H4 (cell line): ENCODE results near the gene ADAM19. TPM values are rescaled to one million over a fixed set of nuclear protein-coding genes. Genes with fewer than 3 reads are reported as not detected.

Source experiments
- DNase-seq: peaks from one replicate; pipeline ENCODE4 v3.0.0-alpha.2; 2015; ENCODE audit warnings: low spot score
- total RNA-seq: library from RNA; depleted of rRNA; stranded (reverse); fragments of >200 nt; shearing (Covaris generic); gene quantifications from 2 replicates; pipeline ENCODE4 v1.2.3, GENCODE V29; 2014

The ADAM19 gene
- total RNA-seq, 1 experiment from 2014 or later, result 5.6 TPM

GRCh38 chr5:157463621-157464518 lies 111.7 kb downstream of the ADAM19 start:
- DNase-seq, result no peak

GRCh38 chr5:157463081-157463480 lies 112.5 kb downstream of the ADAM19 start:
- DNase-seq, result no peak

GRCh38 chr5:157460921-157461792 lies 114.4 kb downstream of the ADAM19 start:
- DNase-seq, result no peak

GRCh38 chr5:157459715-157460599 lies 115.6 kb downstream of the ADAM19 start, which contains the start of gene NIPAL4:
TSS of gene NIPAL4 (plus strand) at chr5:157460213. CDS start at chr5:157460321, 108 bp downstream.
- no peak for DNase-seq

- DNase-seq, result no peak
Measured at GRCh38 chr5:157458835-157459234, 116.7 kb downstream of the ADAM19 start.

GRCh38 chr5:157457391-157457790 lies 118.2 kb downstream of the ADAM19 start:
- no peak for DNase-seq

GRCh38 chr5:157456301-157456700 lies 119.3 kb downstream of the ADAM19 start:
- no peak for DNase-seq

- no peak for DNase-seq
Measured at GRCh38 chr5:157455057-157455456, 120.5 kb downstream of the ADAM19 start.

GRCh38 chr5:157454273-157454672 lies 121.3 kb downstream of the ADAM19 start:
- no peak for DNase-seq

- no peak for DNase-seq
Measured at GRCh38 chr5:157451806-157452205, 123.8 kb downstream of the ADAM19 start.

GRCh38 chr5:157450024-157450423 lies 125.6 kb downstream of the ADAM19 start:
- DNase-seq, result no peak

GRCh38 chr5:157449011-157449723 lies 126.4 kb downstream of the ADAM19 start:
- no peak for DNase-seq

GRCh38 chr5:157447201-157447637 lies 128.4 kb downstream of the ADAM19 start:
- DNase-seq, result no peak

GRCh38 chr5:157446412-157446935 lies 129.1 kb downstream of the ADAM19 start:
- DNase-seq, result no peak

GRCh38 chr5:157445745-157446411 lies 129.7 kb downstream of the ADAM19 start:
- DNase-seq, result no peak

- DNase-seq, result no peak
Measured at GRCh38 chr5:157444224-157444623, 131.4 kb downstream of the ADAM19 start.

- no peak for DNase-seq
Measured at GRCh38 chr5:157443041-157443549, 132.5 kb downstream of the ADAM19 start.

- DNase-seq, result no peak
Measured at GRCh38 chr5:157434096-157434495, 141.5 kb downstream of the ADAM19 start.

GRCh38 chr5:157431544-157432200 lies 143.9 kb downstream of the ADAM19 start:
- peak; percentile 37 for DNase-seq
